ENCODE results near the gene HTRA1.

HTRA1 gene

DNA sequence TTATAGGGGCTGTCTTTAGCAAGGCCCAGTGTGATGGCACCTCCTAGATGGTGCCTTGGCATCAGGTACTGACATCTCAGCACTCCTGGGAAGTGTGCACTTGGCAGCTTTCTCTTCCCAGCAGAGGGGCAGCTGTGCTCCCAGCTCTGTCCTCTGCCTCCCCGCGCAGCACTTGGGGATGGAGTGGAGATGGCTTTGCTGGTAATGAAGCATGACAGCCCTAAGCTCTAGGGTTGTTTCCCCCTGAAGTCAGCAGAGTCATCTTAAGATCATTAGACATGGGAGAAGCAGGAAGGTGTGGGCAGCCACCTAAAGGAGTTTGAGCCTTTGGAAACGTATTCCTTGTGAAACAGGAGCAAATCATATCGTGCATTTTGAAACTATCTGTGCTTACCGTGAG lies 46.7 kb downstream of the HTRA1 start:
- Histone ChIP-seq H3K9me3 (ENCODE audit: insufficient read depth, low read length) (no peaks in the 10 kb centered on the region), H3K79me2 (ENCODE audit: insufficient read depth, low read length) (no peaks in the 10 kb centered on the region), H3K9me2 (replicated peaks; ENCODE audit: insufficient read depth, low read length) (no peaks in the 10 kb centered on the region), H3K27ac (ENCODE audit: low read depth, low read length) (no peak overlapping the region), H3K36me3 (ENCODE audit: low read length) (no peaks in the 10 kb centered on the region), H3K27me3 (ENCODE audit: low read length) (no peaks in the 10 kb centered on the region), H3K4me2 (ENCODE audit: low read depth, low read length, poor library complexity, severe bottlenecking) (no peak overlapping the region), H4K20me1 (ENCODE audit: low read depth, low read length) (no peaks in the 10 kb centered on the region), H3K4me3 (ENCODE audit: insufficient read depth, low read length, poor library complexity, severe bottlenecking) (no peak overlapping the region), H3F3A (ENCODE audit: insufficient read depth) (no peaks in the 10 kb centered on the region), H3K9ac (ENCODE audit: low read length) (no peak overlapping the region), H2AFZ (ENCODE audit: low read depth, low read length, severe bottlenecking) (no peak overlapping the region)
- no peak for TF ChIP-seq CTCF (IDR thresholded peaks at IDR 0.05; ENCODE audit: insufficient read depth, low read length, poor library complexity, severe bottlenecking)
- no peak for TF ChIP-seq EZH2phosphoT487 (conservative IDR thresholded peaks at IDR 0.05; ENCODE audit: low read length)

- TF ChIP-seq CTCF (IDR thresholded peaks at IDR 0.05; ENCODE audit: insufficient read depth, low read length, poor library complexity, severe bottlenecking): no peak
- no peak for TF ChIP-seq EZH2phosphoT487 (conservative IDR thresholded peaks at IDR 0.05; ENCODE audit: low read length)
- H3K4me2 ChIP-seq (ENCODE audit: low read depth, low read length, poor library complexity, severe bottlenecking): no peak overlapping the region
- no peaks in the 10 kb centered on the region for H3K27me3 ChIP-seq (ENCODE audit: low read length)
Observed at GRCh38 chr10:122509323-122509722, 48.0 kb downstream of the HTRA1 start.

DNA sequence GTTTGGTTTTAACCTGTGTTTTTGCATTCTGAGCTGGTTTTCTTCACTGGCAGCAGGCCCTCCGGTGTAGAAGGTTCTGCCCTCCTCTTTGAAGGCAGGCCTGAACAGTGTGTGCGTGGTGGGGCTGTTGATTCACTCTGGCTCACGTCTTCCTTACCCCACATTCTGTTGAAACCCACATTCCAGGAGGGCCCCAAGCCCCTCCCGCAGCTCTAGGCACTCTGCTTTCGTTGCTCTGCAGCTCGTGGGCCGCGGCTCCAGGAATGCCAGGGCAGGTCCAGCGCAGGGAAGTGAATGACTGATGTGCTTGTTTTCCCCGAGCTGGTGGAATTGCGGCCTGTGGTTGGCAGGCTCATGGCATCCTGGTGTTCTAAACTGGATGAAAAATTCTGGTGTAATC lies 49.0 kb downstream of the HTRA1 start:
- Histone ChIP-seq H3K27me3 (ENCODE audit: low read length) (no peaks in the 10 kb centered on the region), H3K79me2 (ENCODE audit: insufficient read depth, low read length) (no peaks in the 10 kb centered on the region), H3K4me2 (ENCODE audit: low read depth, low read length, poor library complexity, severe bottlenecking) (no peak overlapping the region), H4K20me1 (ENCODE audit: low read depth, low read length) (no peaks in the 10 kb centered on the region), H3F3A (ENCODE audit: insufficient read depth) (no peaks in the 10 kb centered on the region), H3K9me2 (replicated peaks; ENCODE audit: insufficient read depth, low read length) (no peaks in the 10 kb centered on the region), H3K9me3 (ENCODE audit: insufficient read depth, low read length) (no peaks in the 10 kb centered on the region), H3K9ac (ENCODE audit: low read length) (no peak overlapping the region), H3K27ac (ENCODE audit: low read depth, low read length) (no peak overlapping the region), H3K36me3 (ENCODE audit: low read length) (no peaks in the 10 kb centered on the region), H3K4me3 (ENCODE audit: insufficient read depth, low read length, poor library complexity, severe bottlenecking) (no peak overlapping the region), H2AFZ (ENCODE audit: low read depth, low read length, severe bottlenecking) (no peak overlapping the region)
- TF ChIP-seq CTCF (IDR thresholded peaks at IDR 0.05; ENCODE audit: insufficient read depth, low read length, poor library complexity, severe bottlenecking) (no peak), EZH2phosphoT487 (conservative IDR thresholded peaks at IDR 0.05; ENCODE audit: low read length) (no peak)

More at GRCh38 chr10:122509323-122509722, 48.0 kb downstream of the HTRA1 start:
- Histone ChIP-seq H3K27ac (ENCODE audit: low read depth, low read length) (no peak overlapping the region), H3K79me2 (ENCODE audit: insufficient read depth, low read length) (no peaks in the 10 kb centered on the region), H3F3A (ENCODE audit: insufficient read depth) (no peaks in the 10 kb centered on the region), H3K4me3 (ENCODE audit: insufficient read depth, low read length, poor library complexity, severe bottlenecking) (no peak overlapping the region), H2AFZ (ENCODE audit: low read depth, low read length, severe bottlenecking) (no peak overlapping the region), H4K20me1 (ENCODE audit: low read depth, low read length) (no peaks in the 10 kb centered on the region), H3K36me3 (ENCODE audit: low read length) (no peaks in the 10 kb centered on the region), H3K9me2 (replicated peaks; ENCODE audit: insufficient read depth, low read length) (no peaks in the 10 kb centered on the region), H3K9ac (ENCODE audit: low read length) (no peak overlapping the region), H3K9me3 (ENCODE audit: insufficient read depth, low read length) (no peaks in the 10 kb centered on the region)

Measured in SU-DHL-6 (cell line).